ENCODE data around the gene FRAT2.
"Not testable (repeated sequence)": the region's sequence is repeated elsewhere in the genome, so short reads cannot be mapped to it uniquely, and the experiment has no call there.

The FRAT2 gene

GRCh38 chr10:97291357-97292096 is 43.0 kb downstream of the FRAT2 start:
- no peak for DNase-seq (ENCODE audit: low read depth in 2 of 2)

- DNase-seq (ENCODE audit: low read depth in 2 of 2) = not testable (repeated sequence)
These were observed 43.8 kb downstream of the FRAT2 start for GRCh38 chr10:97290576-97291356.

- not testable (repeated sequence) for DNase-seq (ENCODE audit: low read depth in 2 of 2)
These were observed 44.5 kb downstream of the FRAT2 start for GRCh38 chr10:97290076-97290475.
